Measurements from ENCODE around the gene DGKH.

The DGKH gene

GRCh38 chr13:42129033-42129432 is 80.6 kb downstream of the DGKH start:
- Histone ChIP-seq H3F3A (ENCODE audit: insufficient read depth, low read length) (no peaks in the 10 kb centered on the region), H3K9ac (ENCODE audit: low read length) (no peak overlapping the region), H3K9me2 (ENCODE audit: low read depth, low read length) (no peaks in the 10 kb centered on the region), H3K27me3 (ENCODE audit: insufficient read depth, low read length) (no peaks in the 10 kb centered on the region), H3K4me1 (ENCODE audit: insufficient read depth, low read length, severe bottlenecking) (no peaks in the 10 kb centered on the region), H3K4me2 (ENCODE audit: low read length) (no peak overlapping the region), H3K4me3 (ENCODE audit: low read depth, low read length, poor library complexity, severe bottlenecking) (no peak overlapping the region), H2AFZ (ENCODE audit: low read length) (no peak overlapping the region), H4K20me1 (ENCODE audit: insufficient read depth, low read length) (no peaks in the 10 kb centered on the region), H3K27ac (ENCODE audit: low read depth, low read length, poor library complexity, severe bottlenecking) (no peak overlapping the region), H3K36me3 (ENCODE audit: insufficient read depth, low read length) (peaks cover 7% of the 10 kb centered on the region; the same call in 1 of the 2 replicates), H3K9me3 (ENCODE audit: low read length) (no peaks in the 10 kb centered on the region), H3K79me2 (ENCODE audit: insufficient read depth, low read length) (no peaks in the 10 kb centered on the region)
- TF ChIP-seq EZH2 (IDR thresholded peaks at IDR 0.05; ENCODE audit: borderline replicate concordance, low read length) (no peak), CTCF (IDR thresholded peaks at IDR 0.05; ENCODE audit: low read length) (no peak)

- no peaks in the 10 kb centered on the region for H3K79me2 ChIP-seq (ENCODE audit: insufficient read depth, low read length)
- H3K4me3 ChIP-seq (ENCODE audit: low read depth, low read length, poor library complexity, severe bottlenecking), result no peak overlapping the region
- H3K36me3 ChIP-seq (ENCODE audit: insufficient read depth, low read length), result no peaks in the 10 kb centered on the region; the same call in 1 of the 2 replicates
- H3K27ac ChIP-seq (ENCODE audit: low read depth, low read length, poor library complexity, severe bottlenecking), result no peak overlapping the region
- no peaks in the 10 kb centered on the region for H3K27me3 ChIP-seq (ENCODE audit: insufficient read depth, low read length)
- H3K9ac ChIP-seq (ENCODE audit: low read length), result no peak overlapping the region
- H4K20me1 ChIP-seq (ENCODE audit: insufficient read depth, low read length), result no peaks in the 10 kb centered on the region
- H3K9me3 ChIP-seq (ENCODE audit: low read length), result no peaks in the 10 kb centered on the region
- H3K4me2 ChIP-seq (ENCODE audit: low read length), result no peak overlapping the region
- no peak overlapping the region for H2AFZ ChIP-seq (ENCODE audit: low read length)
- TF ChIP-seq CTCF (IDR thresholded peaks at IDR 0.05; ENCODE audit: low read length) (no peak), EZH2 (IDR thresholded peaks at IDR 0.05; ENCODE audit: borderline replicate concordance, low read length) (no peak)
- no peaks in the 10 kb centered on the region for H3F3A ChIP-seq (ENCODE audit: insufficient read depth, low read length)
- H3K9me2 ChIP-seq (ENCODE audit: low read depth, low read length), result no peaks in the 10 kb centered on the region
- no peaks in the 10 kb centered on the region for H3K4me1 ChIP-seq (ENCODE audit: insufficient read depth, low read length, severe bottlenecking)
Observed at GRCh38 chr13:42136518-42136917, 88.1 kb downstream of the DGKH start.

GRCh38 chr13:42137856-42138537 is 89.5 kb downstream of the DGKH start:
- Histone ChIP-seq H3K9me2 (ENCODE audit: low read depth, low read length) (no peaks in the 10 kb centered on the region), H3K4me1 (ENCODE audit: insufficient read depth, low read length, severe bottlenecking) (no peaks in the 10 kb centered on the region), H3K36me3 (ENCODE audit: insufficient read depth, low read length) (no peaks in the 10 kb centered on the region; the same call in 1 of the 2 replicates), H3F3A (ENCODE audit: insufficient read depth, low read length) (no peaks in the 10 kb centered on the region), H3K9ac (ENCODE audit: low read length) (no peak overlapping the region), H3K27me3 (ENCODE audit: insufficient read depth, low read length) (no peaks in the 10 kb centered on the region), H3K4me2 (ENCODE audit: low read length) (no peak overlapping the region), H3K79me2 (ENCODE audit: insufficient read depth, low read length) (no peaks in the 10 kb centered on the region), H3K4me3 (ENCODE audit: low read depth, low read length, poor library complexity, severe bottlenecking) (no peak overlapping the region), H3K27ac (ENCODE audit: low read depth, low read length, poor library complexity, severe bottlenecking) (no peak overlapping the region), H2AFZ (ENCODE audit: low read length) (no peak overlapping the region), H3K9me3 (ENCODE audit: low read length) (no peaks in the 10 kb centered on the region), H4K20me1 (ENCODE audit: insufficient read depth, low read length) (no peaks in the 10 kb centered on the region)
- TF ChIP-seq EZH2 (IDR thresholded peaks at IDR 0.05; ENCODE audit: borderline replicate concordance, low read length) (no peak), CTCF (IDR thresholded peaks at IDR 0.05; ENCODE audit: low read length) (no peak)
